Measurements from ENCODE around the gene ZFAND3.

DNA sequence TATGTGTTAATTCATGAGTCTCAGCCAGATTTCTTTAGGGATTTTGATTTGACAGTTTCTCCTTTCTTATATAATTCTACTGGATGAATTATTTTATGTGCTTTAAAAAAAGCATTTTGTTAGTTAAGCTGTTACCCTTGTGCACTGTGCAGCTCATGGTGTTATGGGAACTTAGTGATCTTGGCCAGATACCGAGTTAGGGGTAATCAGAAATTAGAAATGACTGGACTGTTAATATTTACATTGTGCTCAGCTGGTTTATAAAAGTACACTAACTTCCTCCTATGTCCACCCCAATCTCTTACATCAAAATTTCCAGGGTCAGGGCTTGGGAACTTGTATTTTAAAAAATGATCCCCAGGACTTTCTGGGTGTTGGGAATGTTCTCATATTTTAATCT lies 260.0 kb downstream of the ZFAND3 start:
- TF ChIP-seq EZH2 (IDR thresholded peaks at IDR 0.05; ENCODE audit: low read length) (no peak), CTCF (optimal IDR thresholded peaks at IDR 0.05 in 1 of 3, IDR thresholded peaks at IDR 0.05 in 1 of 3, conservative IDR thresholded peaks at IDR 0.05 in 1 of 3; ENCODE audit: extremely low read depth in 1 of 3, insufficient read depth in 2 of 3, low read length in 3 of 3) (no peak)

All from keratinocyte (primary cell).